ENCODE data around the gene GARIN1A.
"Not testable (repeated sequence)": the region's sequence is repeated elsewhere in the genome, so short reads cannot be mapped to it uniquely, and the experiment has no call there.

DNA sequence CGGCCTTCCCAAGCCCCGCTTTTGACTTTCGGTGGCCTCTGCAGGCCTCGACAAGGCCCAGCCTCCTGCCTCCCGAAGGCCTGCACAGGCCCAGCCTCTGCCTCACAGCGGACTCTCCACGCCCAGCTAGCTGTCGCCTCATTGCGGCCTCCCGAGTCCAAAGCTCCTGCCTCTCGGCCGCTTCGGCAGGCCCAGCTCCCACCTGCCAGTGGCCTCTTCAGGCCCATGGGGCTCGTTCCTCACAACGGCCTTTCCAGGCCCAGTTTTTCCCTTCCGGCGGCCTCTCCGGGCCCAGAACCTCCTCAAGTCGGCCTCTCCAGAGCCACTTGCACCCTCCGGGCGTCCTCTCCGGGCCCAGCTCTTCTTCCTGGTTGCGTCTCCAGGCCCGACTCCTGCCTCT lies 19.5 kb upstream of the GARIN1A start:
- not testable (repeated sequence) for TF ChIP-seq SP1 (IDR thresholded peaks at IDR 0.05; ENCODE audit: low read depth, low read length); POLR2A (IDR thresholded peaks at IDR 0.05; ENCODE audit: low read depth, low read length); KAT2A (conservative IDR thresholded peaks at IDR 0.05; ENCODE audit: control insufficient read depth, low read depth, low read length); CHD2 (IDR thresholded peaks at IDR 0.05; ENCODE audit: borderline replicate concordance, low read depth, low read length); SIN3A (IDR thresholded peaks at IDR 0.05; ENCODE audit: low read depth, low read length)
- TF ChIP-seq, protein P1, sequence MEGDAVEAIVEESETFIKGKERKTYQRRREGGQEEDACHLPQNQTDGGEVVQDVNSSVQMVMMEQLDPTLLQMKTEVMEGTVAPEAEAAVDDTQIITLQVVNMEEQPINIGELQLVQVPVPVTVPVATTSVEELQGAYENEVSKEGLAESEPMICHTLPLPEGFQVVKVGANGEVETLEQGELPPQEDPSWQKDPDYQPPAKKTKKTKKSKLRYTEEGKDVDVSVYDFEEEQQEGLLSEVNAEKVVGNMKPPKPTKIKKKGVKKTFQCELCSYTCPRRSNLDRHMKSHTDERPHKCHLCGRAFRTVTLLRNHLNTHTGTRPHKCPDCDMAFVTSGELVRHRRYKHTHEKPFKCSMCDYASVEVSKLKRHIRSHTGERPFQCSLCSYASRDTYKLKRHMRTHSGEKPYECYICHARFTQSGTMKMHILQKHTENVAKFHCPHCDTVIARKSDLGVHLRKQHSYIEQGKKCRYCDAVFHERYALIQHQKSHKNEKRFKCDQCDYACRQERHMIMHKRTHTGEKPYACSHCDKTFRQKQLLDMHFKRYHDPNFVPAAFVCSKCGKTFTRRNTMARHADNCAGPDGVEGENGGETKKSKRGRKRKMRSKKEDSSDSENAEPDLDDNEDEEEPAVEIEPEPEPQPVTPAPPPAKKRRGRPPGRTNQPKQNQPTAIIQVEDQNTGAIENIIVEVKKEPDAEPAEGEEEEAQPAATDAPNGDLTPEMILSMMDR (IDR thresholded peaks at IDR 0.05 in 2 of 3, conservative IDR thresholded peaks at IDR 0.05 in 1 of 3; ENCODE audit: control insufficient read depth in 2 of 3, extremely low read depth in 1 of 3, insufficient read depth in 1 of 3, low read depth in 3 of 3, low read length in 3 of 3) = not testable (repeated sequence)

Measured in GM12878 (cell line).